GM21717 (cell line): ENCODE data around the gene NDUFA6.
A peak's percentile ranks its signal among the peaks of the same experiment; 100 is the strongest.
"Not testable (repeated sequence)": the region's sequence is repeated elsewhere in the genome, so short reads cannot be mapped to it uniquely, and the experiment has no call there.

Experiments
- ATAC-seq: cut with Tn5 transposase; IDR thresholded peaks from one replicate; pipeline ENCODE4 v1.9.1; 2021; ENCODE audit warnings: mild to moderate bottlenecking, moderate library complexity; ENCODE audit not compliant: unreplicated experiment

The NDUFA6 gene

GRCh38 chr22:42090596-42091454 lies at the start of gene NDUFA6:
Gene NDUFA6, minus strand, starts transcription at chr22:42090772. Its CDS starts 28 bp downstream, at chr22:42090744.
- peak; percentile 84 for ATAC-seq

GRCh38 chr22:42140153-42140552 lies 49.6 kb upstream of the NDUFA6 start:
- ATAC-seq: not testable (repeated sequence)

GRCh38 chr22:42139508-42139907 lies 48.9 kb upstream of the NDUFA6 start:
- not testable (repeated sequence) for ATAC-seq

- ATAC-seq: no peak
These were observed 48.4 kb upstream of the NDUFA6 start for GRCh38 chr22:42138972-42139371.

GRCh38 chr22:42138122-42138770 lies 47.7 kb upstream of the NDUFA6 start:
- no peak for ATAC-seq

- not testable (repeated sequence) for ATAC-seq
These were observed 45.1 kb upstream of the NDUFA6 start for GRCh38 chr22:42135688-42136087.

- ATAC-seq: no peak
These were observed 43.8 kb upstream of the NDUFA6 start for GRCh38 chr22:42134100-42135020.

GRCh38 chr22:42132457-42132856 lies 41.9 kb upstream of the NDUFA6 start:
- no peak for ATAC-seq

- no peak for ATAC-seq
These were observed 41.0 kb upstream of the NDUFA6 start for GRCh38 chr22:42131562-42131961.

GRCh38 chr22:42130639-42131431 lies 40.3 kb upstream of the NDUFA6 start, which contains the start of gene CYP2D6:
Gene CYP2D6, minus strand, starts transcription at chr22:42130810. Its CDS starts 19 bp downstream, at chr22:42130791.
- ATAC-seq: not testable (repeated sequence)

GRCh38 chr22:42130182-42130581 lies 39.6 kb upstream of the NDUFA6 start:
- not testable (repeated sequence) for ATAC-seq

- ATAC-seq: not testable (repeated sequence)
These were observed 38.5 kb upstream of the NDUFA6 start for GRCh38 chr22:42128776-42129694.

GRCh38 chr22:42128007-42128406 lies 37.4 kb upstream of the NDUFA6 start:
- not testable (repeated sequence) for ATAC-seq

GRCh38 chr22:42127606-42128005 lies 37.0 kb upstream of the NDUFA6 start:
- ATAC-seq: no peak

- not testable (repeated sequence) for ATAC-seq
These were observed 33.0 kb upstream of the NDUFA6 start for GRCh38 chr22:42123529-42123928.

- not testable (repeated sequence) for ATAC-seq
These were observed 29.9 kb upstream of the NDUFA6 start for GRCh38 chr22:42120231-42121021.

- no peak for ATAC-seq
These were observed 26.4 kb upstream of the NDUFA6 start for GRCh38 chr22:42116848-42117424.

GRCh38 chr22:42115420-42115830 lies 24.9 kb upstream of the NDUFA6 start:
- ATAC-seq: not testable (repeated sequence)
